CD14-positive monocyte (primary cell): ENCODE data around the gene ING2. TPM values are rescaled to one million over a fixed set of nuclear protein-coding genes. Genes with fewer than 3 reads are reported as not detected.
"Not testable (repeated sequence)": the region's sequence is repeated elsewhere in the genome, so short reads cannot be mapped to it uniquely, and the experiment has no call there.

Experiments
- DNase-seq, 3 donors: peaks; one replicate each; pipeline ENCODE4 v3.0.0-alpha.2; 2011 to 2022
- H2AFZ ChIP-seq: 2 replicates; pipeline ENCODE4 v1.6.0; 2012; ENCODE audit warnings: mild to moderate bottlenecking, low read depth, low read length, inconsistent platforms; ENCODE audit not compliant: insufficient read depth, poor library complexity, severe bottlenecking
- H3K27ac ChIP-seq, 2 donors: 1 replicate in 1 of 2; 2 replicates in 1 of 2; pipeline ENCODE4 v1.5.1; 2012 to 2013; ENCODE audit warnings: low read length in 2 of 2, control low read depth in 1 of 2, inconsistent platforms in 1 of 2, low read depth in 1 of 2, mild to moderate bottlenecking in 1 of 2
- H3K27me3 ChIP-seq, 2 donors: one replicate each; pipeline versions ENCODE4 v1.6.0 to v1.6.1; 2011 to 2013; ENCODE audit warnings: low read length in 2 of 2; ENCODE audit not compliant: control insufficient read depth in 2 of 2, insufficient read depth in 2 of 2
- H3K36me3 ChIP-seq, 2 donors: replicated peaks in 1 of 2; 1 replicate in 1 of 2; 2 replicates in 1 of 2; pipeline versions ENCODE4 v1.5.1 to v1.6.1; 2012 to 2013; ENCODE audit warnings: low read length in 2 of 2, control low read depth in 1 of 2, inconsistent platforms in 1 of 2, mild to moderate bottlenecking in 1 of 2; ENCODE audit not compliant: insufficient read depth in 2 of 2, control insufficient read depth in 1 of 2
- H3K4me1 ChIP-seq, 2 donors: 1 replicate in 1 of 2; 2 replicates in 1 of 2; pipeline versions ENCODE4 v1.5.1 to v1.6.1; 2012 to 2013; ENCODE audit warnings: low read length in 2 of 2, control low read depth in 1 of 2, inconsistent platforms in 1 of 2, mild to moderate bottlenecking in 1 of 2, moderate library complexity in 1 of 2; ENCODE audit not compliant: insufficient read depth in 2 of 2, control insufficient read depth in 1 of 2
- H3K4me2 ChIP-seq: replicated peaks from 2 replicates; pipeline ENCODE3; 2012; ENCODE audit warnings: low read length, moderate library complexity, mild to moderate bottlenecking; ENCODE audit not compliant: poor library complexity, severe bottlenecking; ENCODE audit errors: extremely low read depth
- H3K4me3 ChIP-seq, 3 experiments: fragments of 200-600 bp in 1 of 3; sonication (generic) in 1 of 3; replicated peaks in 1 of 3; 1 replicate in 2 of 3; 2 replicates in 1 of 3; pipeline ENCODE4 v1.5.1; 2011 to 2013; ENCODE audit warnings: low read length in 3 of 3, mild to moderate bottlenecking in 3 of 3, control low read depth in 2 of 3, low read depth in 2 of 3, inconsistent platforms in 1 of 3, moderate library complexity in 1 of 3
- H3K79me2 ChIP-seq: 2 replicates; pipeline ENCODE4 v1.6.0; 2012; ENCODE audit warnings: mild to moderate bottlenecking, control low read depth, inconsistent platforms, low read length, moderate library complexity; ENCODE audit not compliant: insufficient read depth
- H3K9ac ChIP-seq: 2 replicates; pipeline ENCODE4 v1.6.0; 2017; ENCODE audit warnings: low read length, mild to moderate bottlenecking; ENCODE audit not compliant: insufficient read depth, poor library complexity, severe bottlenecking
- H3K9me3 ChIP-seq, 2 donors: replicated peaks in 1 of 2; 1 replicate in 1 of 2; 2 replicates in 1 of 2; pipeline versions ENCODE4 v1.5.1 to v1.6.1; 2012 to 2013; ENCODE audit warnings: low read length in 2 of 2, control low read depth in 1 of 2; ENCODE audit not compliant: control insufficient read depth in 1 of 2, insufficient read depth in 1 of 2
- H4K20me1 ChIP-seq: 2 replicates; pipeline ENCODE4 v1.6.0; 2012; ENCODE audit warnings: mild to moderate bottlenecking, low read length, control low read depth, moderate library complexity; ENCODE audit not compliant: insufficient read depth
- H3K27ac Mint-ChIP-seq, 7 donors: one replicate each; pipeline ENCODE4 v1.8.0; 2020; ENCODE audit warnings: mild to moderate bottlenecking in 7 of 7, mixed read lengths in 7 of 7, moderate library complexity in 6 of 7, inconsistent platforms in 2 of 7
- H3K27me3 Mint-ChIP-seq, 3 donors: one replicate each; pipeline ENCODE4 v1.8.0; 2021 to 2022; ENCODE audit warnings: low read depth in 3 of 3, mild to moderate bottlenecking in 3 of 3, mixed read lengths in 3 of 3, moderate library complexity in 3 of 3, inconsistent platforms in 1 of 3
- H3K36me3 Mint-ChIP-seq, 2 donors: one replicate each; pipeline ENCODE4 v1.8.0; 2020; ENCODE audit warnings: mixed read lengths in 2 of 2, inconsistent platforms in 1 of 2, mild to moderate bottlenecking in 1 of 2
- H3K4me1 Mint-ChIP-seq: one replicate; pipeline ENCODE4 v1.8.0; 2020; ENCODE audit warnings: mild to moderate bottlenecking, mixed read lengths
- H3K4me3 Mint-ChIP-seq, 2 donors: one replicate each; pipeline ENCODE4 v1.8.0; 2020; ENCODE audit warnings: mild to moderate bottlenecking in 2 of 2, mixed read lengths in 2 of 2, moderate library complexity in 1 of 2
- H3K9me3 Mint-ChIP-seq, 7 donors: one replicate each; pipeline ENCODE4 v1.8.0; 2020 to 2022; ENCODE audit warnings: mixed read lengths in 7 of 7, mild to moderate bottlenecking in 6 of 7, moderate library complexity in 6 of 7, inconsistent platforms in 2 of 7
- CTCF ChIP-seq: fragments of 200-600 bp; IDR thresholded peaks from one replicate; pipeline ENCODE4 v1.8.0; 2022; ENCODE audit warnings: antibody characterized with exemption, mild to moderate bottlenecking
- WGBS: methylation state at CpG from one replicate; pipeline ENCODE4 v1.1.5; 2013; ENCODE audit warnings: missing lambda C conversion rate; ENCODE audit not compliant: insufficient coverage; 5-methylcytosine and 5-hydroxymethylcytosine counted together
- intact Hi-C, 2 donors: fragments of 100-400 bp; cut with micrococcal nuclease; formaldehyde crosslinking; loops; one replicate each; pipeline versions ENCODE4 v1.15.0 to v1.15.1; 2023
- polyA plus RNA-seq, 3 donors: library from polyadenylated mRNA; depleted of rRNA in 1 of 3; unstranded in 2 of 3; stranded (reverse) in 1 of 3; fragments of 300-500 nt in 2 of 3; fragments of >200 nt in 1 of 3; fragmentation: Illumina TruSeq in 2 of 3; gene quantifications; 1 replicate in 2 of 3; 2 replicates in 1 of 3; pipeline ENCODE4 v1.2.3, GENCODE V29; 2012 to 2021

Gene ING2
- polyA plus RNA-seq, 3 donors: 6.6 to 12.2 (median 10.5) TPM

GRCh38 chr4:183478123-183478522 lies 26.7 kb upstream of the ING2 start:
- Mint-ChIP-seq H3K27me3 (peaks cover 0 to 7% (median 3%) of the 10 kb centered on the region in 3 donors), H3K9me3 (peaks cover 0 to 7% (median 3%) of the 10 kb centered on the region in 7 donors), H3K36me3 (no peaks in the 10 kb centered on the region), H3K4me1 (peaks cover 3% of the 10 kb centered on the region), H3K27ac (no peak overlapping the region), H3K4me3 (no peak overlapping the region)
- no peak overlapping the region for H2AFZ ChIP-seq
- intact Hi-C loops: no loop called here
- no peaks in the 10 kb centered on the region for H3K27me3 ChIP-seq
- no peaks in the 10 kb centered on the region for H4K20me1 ChIP-seq
- no peak overlapping the region for H3K9ac ChIP-seq
- H3K4me1 ChIP-seq: no peaks in the 10 kb centered on the region
- WGBS: 44% methylated on average over 3 of the region's 5 CpGs
- no peak overlapping the region for H3K4me3 ChIP-seq
- no peaks in the 10 kb centered on the region for H3K36me3 ChIP-seq
- DNase-seq: no peak
- no peaks in the 10 kb centered on the region for H3K79me2 ChIP-seq
- no peaks in the 10 kb centered on the region for H3K9me3 ChIP-seq
- H3K27ac ChIP-seq: no peak overlapping the region
- no peak for TF ChIP-seq CTCF
- no peak overlapping the region for H3K4me2 ChIP-seq

DNA sequence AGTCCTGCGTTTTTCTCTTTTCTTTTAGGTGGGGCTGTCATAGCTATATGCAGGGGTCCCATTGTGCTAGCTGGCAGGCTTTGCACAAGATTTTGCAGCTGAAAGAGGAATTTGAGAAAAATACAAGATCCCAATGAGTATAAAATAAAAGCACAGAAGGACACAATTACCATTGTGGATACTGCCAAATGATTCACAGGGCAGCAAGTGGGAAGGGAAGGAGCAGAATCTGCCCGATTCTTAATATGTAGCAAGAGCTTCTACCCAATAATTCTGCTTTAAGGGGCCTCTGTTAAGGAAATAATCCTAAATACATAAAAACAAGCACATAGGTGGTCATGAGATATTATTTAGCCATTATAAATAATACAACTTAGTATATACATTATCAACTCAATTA lies 25.9 kb upstream of the ING2 start:
- no peak for DNase-seq
- no peak overlapping the region for H2AFZ ChIP-seq
- no peak overlapping the region for H3K27ac Mint-ChIP-seq
- H3K4me1 Mint-ChIP-seq: peaks cover 3% of the 10 kb centered on the region
- no CpG with 5 or more reads among the region's 2 CpGs for WGBS
- no peaks in the 10 kb centered on the region for H3K9me3 ChIP-seq
- no peaks in the 10 kb centered on the region for H3K79me2 ChIP-seq
- peaks cover 0 to 7% (median 4%) of the 10 kb centered on the region in 7 donors for H3K9me3 Mint-ChIP-seq
- peaks cover 0 to 7% (median 3%) of the 10 kb centered on the region in 3 donors for H3K27me3 Mint-ChIP-seq
- H3K4me2 ChIP-seq: no peak overlapping the region
- no peaks in the 10 kb centered on the region for H3K36me3 Mint-ChIP-seq
- no peak overlapping the region for H3K4me3 Mint-ChIP-seq
- no peaks in the 10 kb centered on the region for H3K4me1 ChIP-seq
- no peak for TF ChIP-seq CTCF
- intact Hi-C loops: no loop called here
- no peaks in the 10 kb centered on the region for H4K20me1 ChIP-seq
- no peak overlapping the region for H3K4me3 ChIP-seq
- no peak overlapping the region for H3K27ac ChIP-seq
- H3K9ac ChIP-seq: no peak overlapping the region
- H3K27me3 ChIP-seq: no peaks in the 10 kb centered on the region
- no peaks in the 10 kb centered on the region for H3K36me3 ChIP-seq

DNA sequence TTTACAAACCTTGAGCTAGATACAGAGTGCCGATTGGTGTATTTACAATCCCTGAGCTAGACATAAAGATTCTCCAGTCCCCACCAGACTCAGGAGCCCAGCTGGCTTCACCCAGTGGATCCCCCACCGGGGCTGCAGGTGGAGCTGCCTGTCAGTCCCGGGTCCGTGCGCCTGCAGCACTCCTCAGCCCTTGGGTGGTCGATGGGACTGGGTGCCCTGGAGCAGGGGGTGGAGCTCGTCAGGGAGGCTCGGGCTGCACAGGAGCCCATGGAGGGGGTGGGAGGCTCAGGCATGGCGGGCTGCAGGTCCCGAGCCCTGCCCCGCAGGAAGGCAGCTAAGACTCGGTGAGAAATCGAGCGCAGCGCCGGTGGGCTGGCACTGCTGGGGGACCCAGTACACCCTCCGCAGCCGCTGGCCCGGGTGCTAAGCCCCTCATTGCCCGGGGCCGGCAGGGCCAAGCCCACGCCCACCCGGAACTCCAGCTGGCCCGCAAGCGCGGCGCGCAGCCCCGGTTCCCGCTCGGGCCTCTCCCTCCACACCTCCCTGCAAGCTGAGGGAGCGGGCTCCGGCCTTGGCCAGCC lies 22.3 kb upstream of the ING2 start:
- H3K4me2 ChIP-seq, H2AFZ ChIP-seq, H4K20me1 ChIP-seq, H3K9me3 Mint-ChIP-seq, H3K36me3 Mint-ChIP-seq, H3K36me3 ChIP-seq, H3K4me1 ChIP-seq, H3K4me3 Mint-ChIP-seq, intact Hi-C loops, H3K27ac Mint-ChIP-seq, H3K79me2 ChIP-seq, H3K4me3 ChIP-seq, H3K27me3 ChIP-seq, H3K4me1 Mint-ChIP-seq, H3K9me3 ChIP-seq, H3K9ac ChIP-seq, H3K27me3 Mint-ChIP-seq, DNase-seq, H3K27ac ChIP-seq: not testable (repeated sequence)
- 96% methylated on average over 24 of the region's 33 CpGs for WGBS
